ENCODE results near the gene SLC4A5.
A peak's percentile ranks its signal among the peaks of the same experiment; 100 is the strongest.
"Not testable (repeated sequence)": the region's sequence is repeated elsewhere in the genome, so short reads cannot be mapped to it uniquely, and the experiment has no call there.

SLC4A5 gene

GRCh38 chr2:74364533-74365505 is 21.6 kb upstream of the SLC4A5 start:
- no peak for DNase-seq

GRCh38 chr2:74361327-74361726 is 18.1 kb upstream of the SLC4A5 start:
- no peak for DNase-seq

GRCh38 chr2:74357627-74358026 is 14.4 kb upstream of the SLC4A5 start:
- no peak for DNase-seq

GRCh38 chr2:74349889-74350288 is 6.7 kb upstream of the SLC4A5 start:
- DNase-seq: no peak

- no peak for DNase-seq
These were observed 4.5 kb upstream of the SLC4A5 start for GRCh38 chr2:74347742-74348141.

GRCh38 chr2:74347303-74347702 is 4.1 kb upstream of the SLC4A5 start:
- no peak for DNase-seq

- no peak for DNase-seq
These were observed 2.2 kb upstream of the SLC4A5 start for GRCh38 chr2:74345272-74345943.

GRCh38 chr2:74336227-74336626 is 7.0 kb downstream of the SLC4A5 start:
- not testable (repeated sequence) for DNase-seq

- DNase-seq: peak; percentile 77
These were observed 8.3 kb downstream of the SLC4A5 start for GRCh38 chr2:74334931-74335333.

GRCh38 chr2:74333896-74334586 is 9.2 kb downstream of the SLC4A5 start:
- DNase-seq: no peak

- no peak for DNase-seq
These were observed 10.0 kb downstream of the SLC4A5 start for GRCh38 chr2:74333175-74333574.

GRCh38 chr2:74332550-74333174 is 10.6 kb downstream of the SLC4A5 start:
- no peak for DNase-seq

- no peak for DNase-seq
These were observed 14.6 kb downstream of the SLC4A5 start for GRCh38 chr2:74328573-74328972.

- no peak for DNase-seq
These were observed 15.1 kb downstream of the SLC4A5 start for GRCh38 chr2:74328074-74328473.

- no peak for DNase-seq
These were observed 15.6 kb downstream of the SLC4A5 start for GRCh38 chr2:74327627-74328026.

GRCh38 chr2:74327199-74327598 is 16.0 kb downstream of the SLC4A5 start:
- DNase-seq: no peak

- no peak for DNase-seq
These were observed 17.4 kb downstream of the SLC4A5 start for GRCh38 chr2:74325815-74326214.

GRCh38 chr2:74321737-74322136 is 21.5 kb downstream of the SLC4A5 start:
- DNase-seq: no peak

- no peak for DNase-seq
These were observed 25.5 kb downstream of the SLC4A5 start for GRCh38 chr2:74317701-74318100.

- no peak for DNase-seq
These were observed 26.5 kb downstream of the SLC4A5 start for GRCh38 chr2:74316627-74317295.

GRCh38 chr2:74314107-74314506 is 29.1 kb downstream of the SLC4A5 start:
- DNase-seq: no peak

- DNase-seq: no peak
These were observed 29.7 kb downstream of the SLC4A5 start for GRCh38 chr2:74313497-74313896.

Data from CD4-positive, alpha-beta T cell treated with Interleukin-21 for 1 hour (primary cell).